H1 (cell line): ENCODE results near the gene COQ2. TPM values are rescaled to one million over a fixed set of nuclear protein-coding genes. Genes with fewer than 3 reads are reported as not detected.

ENCODE experiments used
- SAP30 ChIP-seq: fragments of 300-600 bp; sonication (generic); IDR thresholded peaks from 2 replicates; pipeline ENCODE4 v1.7.1; 2012; ENCODE audit warnings: low read length, moderate library complexity, mild to moderate bottlenecking, inconsistent platforms; ENCODE audit not compliant: insufficient read depth, insufficient replicate concordance
- polyA plus RNA-seq, 7 experiments: library from polyadenylated mRNA; depleted of rRNA in 3 of 7; stranded (reverse) in 5 of 7; unstranded in 2 of 7; fragments of >200 nt in 5 of 7; fragments of 200-250 nt in 2 of 7; gene quantifications; 1 replicate in 5 of 7; 2 replicates in 1 of 7; 4 replicates in 1 of 7; pipeline versions ENCODE4 v1.2.1 to v1.2.3, GENCODE V29; 2011 to 2013; ENCODE audit warnings: missing spikeins in 2 of 7, mixed read lengths in 2 of 7
- total RNA-seq: library from RNA; stranded (reverse); fragmentation: NEBNext Ultra II Directional; extraction: Animal tissue kit (Norgen Biotek cat#: 25700); gene quantifications from 2 replicates; pipeline ENCODE4 v1.2.1, GENCODE V29; 2021
- TF ChIP-seq, protein P1 (sequence below): fragments of 300-600 bp; sonication (generic); IDR thresholded peaks from 2 replicates; pipeline ENCODE4 v1.7.1; 2012; ENCODE audit warnings: low read length, moderate library complexity, mild to moderate bottlenecking, inconsistent platforms; ENCODE audit not compliant: insufficient replicate concordance

The COQ2 gene
- total and polyA plus RNA-seq, 2 of the 8 experiments (the other 6 are each of a cell fraction or from before 2014, with no cell fraction given) = 21.5 to 22.9 TPM

DNA sequence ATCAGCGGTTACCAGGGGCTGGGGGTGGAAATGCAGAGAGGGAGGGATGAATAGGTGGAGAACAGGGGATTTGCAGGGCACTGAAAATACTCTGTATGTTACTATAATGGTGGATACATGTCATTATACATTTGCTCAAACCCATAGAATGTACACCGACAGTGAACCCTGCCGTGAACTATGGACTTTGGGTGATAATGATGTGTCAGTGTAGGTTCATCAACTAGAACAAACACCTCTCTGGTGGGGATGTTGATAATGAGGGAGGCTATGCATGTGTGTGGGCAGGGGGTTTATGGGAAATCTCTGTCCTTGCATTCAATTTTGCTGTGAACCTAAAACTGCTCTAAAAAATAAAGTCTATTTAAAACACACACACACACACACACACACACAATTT is 38.5 kb upstream of the COQ2 start (continued):
- TF ChIP-seq, protein P1, sequence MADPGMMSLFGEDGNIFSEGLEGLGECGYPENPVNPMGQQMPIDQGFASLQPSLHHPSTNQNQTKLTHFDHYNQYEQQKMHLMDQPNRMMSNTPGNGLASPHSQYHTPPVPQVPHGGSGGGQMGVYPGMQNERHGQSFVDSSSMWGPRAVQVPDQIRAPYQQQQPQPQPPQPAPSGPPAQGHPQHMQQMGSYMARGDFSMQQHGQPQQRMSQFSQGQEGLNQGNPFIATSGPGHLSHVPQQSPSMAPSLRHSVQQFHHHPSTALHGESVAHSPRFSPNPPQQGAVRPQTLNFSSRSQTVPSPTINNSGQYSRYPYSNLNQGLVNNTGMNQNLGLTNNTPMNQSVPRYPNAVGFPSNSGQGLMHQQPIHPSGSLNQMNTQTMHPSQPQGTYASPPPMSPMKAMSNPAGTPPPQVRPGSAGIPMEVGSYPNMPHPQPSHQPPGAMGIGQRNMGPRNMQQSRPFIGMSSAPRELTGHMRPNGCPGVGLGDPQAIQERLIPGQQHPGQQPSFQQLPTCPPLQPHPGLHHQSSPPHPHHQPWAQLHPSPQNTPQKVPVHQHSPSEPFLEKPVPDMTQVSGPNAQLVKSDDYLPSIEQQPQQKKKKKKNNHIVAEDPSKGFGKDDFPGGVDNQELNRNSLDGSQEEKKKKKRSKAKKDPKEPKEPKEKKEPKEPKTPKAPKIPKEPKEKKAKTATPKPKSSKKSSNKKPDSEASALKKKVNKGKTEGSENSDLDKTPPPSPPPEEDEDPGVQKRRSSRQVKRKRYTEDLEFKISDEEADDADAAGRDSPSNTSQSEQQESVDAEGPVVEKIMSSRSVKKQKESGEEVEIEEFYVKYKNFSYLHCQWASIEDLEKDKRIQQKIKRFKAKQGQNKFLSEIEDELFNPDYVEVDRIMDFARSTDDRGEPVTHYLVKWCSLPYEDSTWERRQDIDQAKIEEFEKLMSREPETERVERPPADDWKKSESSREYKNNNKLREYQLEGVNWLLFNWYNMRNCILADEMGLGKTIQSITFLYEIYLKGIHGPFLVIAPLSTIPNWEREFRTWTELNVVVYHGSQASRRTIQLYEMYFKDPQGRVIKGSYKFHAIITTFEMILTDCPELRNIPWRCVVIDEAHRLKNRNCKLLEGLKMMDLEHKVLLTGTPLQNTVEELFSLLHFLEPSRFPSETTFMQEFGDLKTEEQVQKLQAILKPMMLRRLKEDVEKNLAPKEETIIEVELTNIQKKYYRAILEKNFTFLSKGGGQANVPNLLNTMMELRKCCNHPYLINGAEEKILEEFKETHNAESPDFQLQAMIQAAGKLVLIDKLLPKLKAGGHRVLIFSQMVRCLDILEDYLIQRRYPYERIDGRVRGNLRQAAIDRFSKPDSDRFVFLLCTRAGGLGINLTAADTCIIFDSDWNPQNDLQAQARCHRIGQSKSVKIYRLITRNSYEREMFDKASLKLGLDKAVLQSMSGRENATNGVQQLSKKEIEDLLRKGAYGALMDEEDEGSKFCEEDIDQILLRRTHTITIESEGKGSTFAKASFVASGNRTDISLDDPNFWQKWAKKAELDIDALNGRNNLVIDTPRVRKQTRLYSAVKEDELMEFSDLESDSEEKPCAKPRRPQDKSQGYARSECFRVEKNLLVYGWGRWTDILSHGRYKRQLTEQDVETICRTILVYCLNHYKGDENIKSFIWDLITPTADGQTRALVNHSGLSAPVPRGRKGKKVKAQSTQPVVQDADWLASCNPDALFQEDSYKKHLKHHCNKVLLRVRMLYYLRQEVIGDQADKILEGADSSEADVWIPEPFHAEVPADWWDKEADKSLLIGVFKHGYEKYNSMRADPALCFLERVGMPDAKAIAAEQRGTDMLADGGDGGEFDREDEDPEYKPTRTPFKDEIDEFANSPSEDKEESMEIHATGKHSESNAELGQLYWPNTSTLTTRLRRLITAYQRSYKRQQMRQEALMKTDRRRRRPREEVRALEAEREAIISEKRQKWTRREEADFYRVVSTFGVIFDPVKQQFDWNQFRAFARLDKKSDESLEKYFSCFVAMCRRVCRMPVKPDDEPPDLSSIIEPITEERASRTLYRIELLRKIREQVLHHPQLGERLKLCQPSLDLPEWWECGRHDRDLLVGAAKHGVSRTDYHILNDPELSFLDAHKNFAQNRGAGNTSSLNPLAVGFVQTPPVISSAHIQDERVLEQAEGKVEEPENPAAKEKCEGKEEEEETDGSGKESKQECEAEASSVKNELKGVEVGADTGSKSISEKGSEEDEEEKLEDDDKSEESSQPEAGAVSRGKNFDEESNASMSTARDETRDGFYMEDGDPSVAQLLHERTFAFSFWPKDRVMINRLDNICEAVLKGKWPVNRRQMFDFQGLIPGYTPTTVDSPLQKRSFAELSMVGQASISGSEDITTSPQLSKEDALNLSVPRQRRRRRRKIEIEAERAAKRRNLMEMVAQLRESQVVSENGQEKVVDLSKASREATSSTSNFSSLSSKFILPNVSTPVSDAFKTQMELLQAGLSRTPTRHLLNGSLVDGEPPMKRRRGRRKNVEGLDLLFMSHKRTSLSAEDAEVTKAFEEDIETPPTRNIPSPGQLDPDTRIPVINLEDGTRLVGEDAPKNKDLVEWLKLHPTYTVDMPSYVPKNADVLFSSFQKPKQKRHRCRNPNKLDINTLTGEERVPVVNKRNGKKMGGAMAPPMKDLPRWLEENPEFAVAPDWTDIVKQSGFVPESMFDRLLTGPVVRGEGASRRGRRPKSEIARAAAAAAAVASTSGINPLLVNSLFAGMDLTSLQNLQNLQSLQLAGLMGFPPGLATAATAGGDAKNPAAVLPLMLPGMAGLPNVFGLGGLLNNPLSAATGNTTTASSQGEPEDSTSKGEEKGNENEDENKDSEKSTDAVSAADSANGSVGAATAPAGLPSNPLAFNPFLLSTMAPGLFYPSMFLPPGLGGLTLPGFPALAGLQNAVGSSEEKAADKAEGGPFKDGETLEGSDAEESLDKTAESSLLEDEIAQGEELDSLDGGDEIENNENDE = no peak
- no peak for TF ChIP-seq SAP30
